ENCODE results near the gene SUN1. TPM values are rescaled to one million over a fixed set of nuclear protein-coding genes. Genes with fewer than 3 reads are reported as not detected.
A peak's percentile ranks its signal among the peaks of the same experiment; 100 is the strongest.

SUN1 gene
- total RNA-seq, 1 experiment from 2014 or later: 181 TPM

DNA sequence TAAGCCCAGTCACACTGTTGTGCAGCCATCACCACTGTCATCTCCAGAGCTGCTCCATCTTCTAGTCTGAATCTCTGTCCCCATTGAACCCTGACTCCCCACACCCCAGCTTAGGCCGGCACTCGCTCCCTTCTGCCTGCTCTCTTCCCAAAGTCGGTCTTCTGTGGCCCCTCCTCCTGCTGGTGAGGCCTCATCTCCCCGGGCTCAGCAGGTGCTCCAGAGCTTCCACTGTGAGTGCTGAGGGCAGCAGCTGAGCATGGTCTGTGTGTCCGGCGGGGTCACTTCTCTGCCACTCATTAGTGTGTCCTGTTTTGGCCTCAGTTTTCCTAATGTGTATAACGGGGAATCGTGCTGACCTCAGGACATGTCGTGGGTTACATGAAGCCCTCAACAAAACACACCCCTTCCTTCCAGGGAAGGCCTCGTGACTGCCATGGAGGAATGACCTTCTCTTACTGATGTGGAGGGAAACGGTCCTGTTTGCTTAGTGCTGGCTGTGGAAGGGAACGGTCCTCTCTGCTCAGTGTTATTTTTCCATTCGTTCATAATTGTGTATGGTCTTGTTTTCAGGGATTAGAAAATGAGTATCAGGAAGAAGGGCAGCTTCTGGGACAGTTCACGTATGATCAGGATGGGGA is 39.7 kb downstream of the SUN1 start:
- no peak for DNase-seq (ENCODE audit: low read depth, low spot score)
- Histone ChIP-seq H3K9me3 (ENCODE audit: control insufficient read depth in 1 of 2, insufficient read depth in 1 of 2, low read depth in 1 of 2, low read length in 2 of 2) (no peaks in the 10 kb centered on the region), H3K79me2 (ENCODE audit: insufficient read depth, low read length) (peaks cover 14% of the 10 kb centered on the region), H3K4me2 (ENCODE audit: low read length) (no peak overlapping the region), H3K27ac (ENCODE audit: low read depth, low read length) (0 out of 2 replicates have a peak overlapping the region, but pooled peaks have one; percentile 13), H3K4me1 (ENCODE audit: control insufficient read depth in 1 of 2, insufficient read depth in 2 of 2, low read length in 2 of 2) (peaks cover 7 to 23% of the 10 kb centered on the region in 2 experiments; a peak in 3 of 4 replicates), H2AFZ (ENCODE audit: low read depth, low read length, poor library complexity, severe bottlenecking) (no peak overlapping the region), H3K9me2 (ENCODE audit: insufficient read depth) (no peaks in the 10 kb centered on the region), H3K9ac (ENCODE audit: low read length) (no peak overlapping the region), H4K20me1 (ENCODE audit: insufficient read depth) (no peaks in the 10 kb centered on the region), H3K36me3 (ENCODE audit: control insufficient read depth in 1 of 2, insufficient read depth in 2 of 2, low read length in 2 of 2) (peaks cover 27 to 35% of the 10 kb centered on the region in 2 experiments), H3K4me3 (replicated peaks in 1 of 2; ENCODE audit: low read depth in 1 of 2, low read length in 2 of 2) (no peak overlapping the region), H3K27me3 (ENCODE audit: insufficient read depth, low read length) (no peaks in the 10 kb centered on the region)
- no peak for ATAC-seq
- intact Hi-C loops (cut with micrococcal nuclease): loop anchor here (5.0 kb wide), 1 partner anchor 550 kb away; no protein-coding TSS in a partner anchor
- CTCF ChIA-PET: no interaction called here
- RAD21 ChIA-PET (ENCODE audit: low non-redundant PET in 1 of 2, low total read pairs in 2 of 2, uncharacterized antibody in 2 of 2, unreplicated experiment in 2 of 2): no interaction called here
- POLR2A ChIA-PET: no interaction called here
- no TSS peak for BruUV-seq (replicated peaks)
- no peak for TF ChIP-seq POLR2AphosphoS5 (IDR thresholded peaks at IDR 0.05; ENCODE audit: low read depth, low read length)
- no peak for TF ChIP-seq SIN3A (IDR thresholded peaks at IDR 0.05; ENCODE audit: low read depth)
- TF ChIP-seq, protein P1, sequence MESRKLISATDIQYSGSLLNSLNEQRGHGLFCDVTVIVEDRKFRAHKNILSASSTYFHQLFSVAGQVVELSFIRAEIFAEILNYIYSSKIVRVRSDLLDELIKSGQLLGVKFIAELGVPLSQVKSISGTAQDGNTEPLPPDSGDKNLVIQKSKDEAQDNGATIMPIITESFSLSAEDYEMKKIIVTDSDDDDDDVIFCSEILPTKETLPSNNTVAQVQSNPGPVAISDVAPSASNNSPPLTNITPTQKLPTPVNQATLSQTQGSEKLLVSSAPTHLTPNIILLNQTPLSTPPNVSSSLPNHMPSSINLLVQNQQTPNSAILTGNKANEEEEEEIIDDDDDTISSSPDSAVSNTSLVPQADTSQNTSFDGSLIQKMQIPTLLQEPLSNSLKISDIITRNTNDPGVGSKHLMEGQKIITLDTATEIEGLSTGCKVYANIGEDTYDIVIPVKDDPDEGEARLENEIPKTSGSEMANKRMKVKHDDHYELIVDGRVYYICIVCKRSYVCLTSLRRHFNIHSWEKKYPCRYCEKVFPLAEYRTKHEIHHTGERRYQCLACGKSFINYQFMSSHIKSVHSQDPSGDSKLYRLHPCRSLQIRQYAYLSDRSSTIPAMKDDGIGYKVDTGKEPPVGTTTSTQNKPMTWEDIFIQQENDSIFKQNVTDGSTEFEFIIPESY (IDR thresholded peaks at IDR 0.05; ENCODE audit: extremely low read depth, insufficient replicate concordance, low read length): no peak
- TF ChIP-seq SRF (IDR thresholded peaks at IDR 0.05; ENCODE audit: low read depth): no peak
- TF ChIP-seq CEBPB (IDR thresholded peaks at IDR 0.05; ENCODE audit: low read depth): no peak
- no peak for TF ChIP-seq EGR1 (IDR thresholded peaks at IDR 0.05; ENCODE audit: low read depth)
- TF ChIP-seq EZH2 (IDR thresholded peaks at IDR 0.05): no peak
- TF ChIP-seq, protein P2, sequence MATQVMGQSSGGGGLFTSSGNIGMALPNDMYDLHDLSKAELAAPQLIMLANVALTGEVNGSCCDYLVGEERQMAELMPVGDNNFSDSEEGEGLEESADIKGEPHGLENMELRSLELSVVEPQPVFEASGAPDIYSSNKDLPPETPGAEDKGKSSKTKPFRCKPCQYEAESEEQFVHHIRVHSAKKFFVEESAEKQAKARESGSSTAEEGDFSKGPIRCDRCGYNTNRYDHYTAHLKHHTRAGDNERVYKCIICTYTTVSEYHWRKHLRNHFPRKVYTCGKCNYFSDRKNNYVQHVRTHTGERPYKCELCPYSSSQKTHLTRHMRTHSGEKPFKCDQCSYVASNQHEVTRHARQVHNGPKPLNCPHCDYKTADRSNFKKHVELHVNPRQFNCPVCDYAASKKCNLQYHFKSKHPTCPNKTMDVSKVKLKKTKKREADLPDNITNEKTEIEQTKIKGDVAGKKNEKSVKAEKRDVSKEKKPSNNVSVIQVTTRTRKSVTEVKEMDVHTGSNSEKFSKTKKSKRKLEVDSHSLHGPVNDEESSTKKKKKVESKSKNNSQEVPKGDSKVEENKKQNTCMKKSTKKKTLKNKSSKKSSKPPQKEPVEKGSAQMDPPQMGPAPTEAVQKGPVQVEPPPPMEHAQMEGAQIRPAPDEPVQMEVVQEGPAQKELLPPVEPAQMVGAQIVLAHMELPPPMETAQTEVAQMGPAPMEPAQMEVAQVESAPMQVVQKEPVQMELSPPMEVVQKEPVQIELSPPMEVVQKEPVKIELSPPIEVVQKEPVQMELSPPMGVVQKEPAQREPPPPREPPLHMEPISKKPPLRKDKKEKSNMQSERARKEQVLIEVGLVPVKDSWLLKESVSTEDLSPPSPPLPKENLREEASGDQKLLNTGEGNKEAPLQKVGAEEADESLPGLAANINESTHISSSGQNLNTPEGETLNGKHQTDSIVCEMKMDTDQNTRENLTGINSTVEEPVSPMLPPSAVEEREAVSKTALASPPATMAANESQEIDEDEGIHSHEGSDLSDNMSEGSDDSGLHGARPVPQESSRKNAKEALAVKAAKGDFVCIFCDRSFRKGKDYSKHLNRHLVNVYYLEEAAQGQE (IDR thresholded peaks at IDR 0.05; ENCODE audit: low read depth): no peak
- no peak for TF ChIP-seq RAD21 (IDR thresholded peaks at IDR 0.05; ENCODE audit: low read depth)
- TF ChIP-seq, protein P3, sequence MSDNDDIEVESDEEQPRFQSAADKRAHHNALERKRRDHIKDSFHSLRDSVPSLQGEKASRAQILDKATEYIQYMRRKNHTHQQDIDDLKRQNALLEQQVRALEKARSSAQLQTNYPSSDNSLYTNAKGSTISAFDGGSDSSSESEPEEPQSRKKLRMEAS (IDR thresholded peaks at IDR 0.05): no peak
- TF ChIP-seq, protein P4, sequence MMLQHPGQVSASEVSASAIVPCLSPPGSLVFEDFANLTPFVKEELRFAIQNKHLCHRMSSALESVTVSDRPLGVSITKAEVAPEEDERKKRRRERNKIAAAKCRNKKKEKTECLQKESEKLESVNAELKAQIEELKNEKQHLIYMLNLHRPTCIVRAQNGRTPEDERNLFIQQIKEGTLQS (IDR thresholded peaks at IDR 0.05): no peak
- no peak for TF ChIP-seq YY1 (IDR thresholded peaks at IDR 0.05; ENCODE audit: extremely low read depth, insufficient replicate concordance, low read depth, low read length)
- no peak for TF ChIP-seq ZNF274 (IDR thresholded peaks at IDR 0.05; ENCODE audit: low read depth, low read length)
- no peak for TF ChIP-seq ELF1 (IDR thresholded peaks at IDR 0.05; ENCODE audit: borderline replicate concordance, low read depth)
- no peak for TF ChIP-seq EZH2phosphoT487 (IDR thresholded peaks at IDR 0.05; ENCODE audit: borderline replicate concordance)
